K562 (cell line): ENCODE measurements around the gene GYS1. TPM values are rescaled to one million over a fixed set of nuclear protein-coding genes. Genes with fewer than 3 reads are reported as not detected.

Source experiments
- CEBPG ChIP-seq, 3 experiments: fragments of 200-800 bp in 1 of 3; sonication (Bioruptor generic) in 1 of 3; sonication (generic) in 1 of 3; formaldehyde crosslinking in 1 of 3; IDR thresholded peaks in 2 of 3; conservative IDR thresholded peaks in 1 of 3; 2 replicates each; pipeline versions ENCODE4 v1.6.1 to v1.8.0; 2016 to 2022; ENCODE audit warnings: missing compliant biosample characterization in 2 of 3, missing genetic modification characterization in 2 of 3, mild to moderate bottlenecking in 1 of 3, missing genetic modification reagents in 1 of 3
- CREB1 ChIP-seq, 2 experiments: sonication (generic) in 1 of 2; formaldehyde crosslinking in 1 of 2; IDR thresholded peaks; 2 replicates each; pipeline versions ENCODE4 v1.6.1 to v1.8.0; 2012 to 2022; ENCODE audit warnings: inconsistent platforms in 1 of 2, mild to moderate bottlenecking in 1 of 2, missing genetic modification reagents in 1 of 2, moderate library complexity in 1 of 2
- DIDO1 ChIP-seq: fragments of 450-650 bp; IDR thresholded peaks from 2 replicates; pipeline ENCODE4 v1.6.1; 2016; ENCODE audit warnings: low read depth, missing biosample characterization, missing genetic modification characterization
- EGR1 ChIP-seq: fragments of 450-650 bp; conservative IDR thresholded peaks from 2 replicates; pipeline ENCODE4 v1.6.1; 2017; ENCODE audit warnings: mild to moderate bottlenecking
- FOXK1 ChIP-seq: sonication (generic); formaldehyde crosslinking; IDR thresholded peaks from 2 replicates; pipeline ENCODE4 v1.8.0; 2022; ENCODE audit warnings: missing genetic modification reagents, mild to moderate bottlenecking, borderline replicate concordance
- KAT2B ChIP-seq: IDR thresholded peaks from one replicate; pipeline ENCODE4 v1.6.1; 2012; ENCODE audit warnings: low read depth, mild to moderate bottlenecking, control low read depth, inconsistent platforms, low read length, moderate library complexity
- NFIC ChIP-seq: fragments of 450-650 bp; IDR thresholded peaks from 2 replicates; pipeline ENCODE4 v1.6.1; 2017; ENCODE audit warnings: mild to moderate bottlenecking, inconsistent platforms
- PHB2 ChIP-seq: fragments of 450-650 bp; IDR thresholded peaks from 2 replicates; pipeline ENCODE4 v1.6.1; 2017; ENCODE audit warnings: low read depth
- POLR2A ChIP-seq: fragments of 450-650 bp; conservative IDR thresholded peaks from 2 replicates; pipeline ENCODE4 v1.6.1; 2016
- SMARCB1 ChIP-seq: IDR thresholded peaks from 2 replicates; pipeline ENCODE4 v1.6.1; 2011; ENCODE audit warnings: improper control_type of control experiment, low read depth; ENCODE audit not compliant: insufficient read length
- SRSF7 ChIP-seq: fragments of 200-400 bp; formaldehyde crosslinking; optimal IDR thresholded peaks from 2 replicates; pipeline ENCODE3; 2017; ENCODE audit warnings: mild to moderate bottlenecking, low read depth, low read length
- TCFL5 ChIP-seq: fragments of 250-450 bp; sonication (Bioruptor Pico); conservative IDR thresholded peaks from 2 replicates; pipeline ENCODE4 v1.6.1; 2021; ENCODE audit warnings: mild to moderate bottlenecking, moderate library complexity, matching md5 sums
- U2AF2 ChIP-seq: fragments of 200-400 bp; formaldehyde crosslinking; optimal IDR thresholded peaks from 2 replicates; pipeline ENCODE3; 2017; ENCODE audit warnings: low read depth, mild to moderate bottlenecking, low read length
- ZNF140 ChIP-seq: fragments of 250-450 bp; sonication (Bioruptor Pico); IDR thresholded peaks from 2 replicates; pipeline ENCODE4 v1.8.0; 2021; ENCODE audit warnings: moderate library complexity, mild to moderate bottlenecking, inconsistent platforms
- ZNF354B ChIP-seq: fragments of 250-450 bp; sonication (Bioruptor Pico); IDR thresholded peaks from 2 replicates; pipeline ENCODE4 v1.4.0; 2020
- ZSCAN32 ChIP-seq: fragments of 450-650 bp; formaldehyde crosslinking; IDR thresholded peaks from 2 replicates; pipeline ENCODE4 v1.4.0; 2020; ENCODE audit warnings: mild to moderate bottlenecking, moderate library complexity
- polyA plus RNA-seq, 8 experiments: library from polyadenylated mRNA; depleted of rRNA in 4 of 8; stranded (reverse) in 5 of 8; unstranded in 3 of 8; fragments of >200 nt; fragmentation: Nextera tagmentation in 2 of 8; fragmentation: Illumina TruSeq in 1 of 8; extraction: Ambion mirVana in 2 of 8; extraction: Trizol in 1 of 8; gene quantifications; 2 replicates each; pipeline versions ENCODE4 v1.2.1 to v1.2.3, GENCODE V29; 2011 to 2014; ENCODE audit warnings: inconsistent platforms in 1 of 8, missing spikeins in 1 of 8
- total RNA-seq, 7 experiments: library from RNA; depleted of rRNA in 6 of 7; stranded (reverse); fragments of >200 nt in 6 of 7; fragmentation: Illumina TruSeq in 2 of 7; extraction: Trizol in 2 of 7; gene quantifications; 2 replicates each; pipeline versions ENCODE4 v1.2.1 to v1.2.3, GENCODE V29; 2011 to 2021; ENCODE audit warnings: low replicate concordance in 1 of 7
- TF ChIP-seq, protein P1 (sequence below): fragments of 250-450 bp; sonication (Bioruptor Pico); IDR thresholded peaks from 2 replicates; pipeline ENCODE4 v1.5.0; 2021; ENCODE audit warnings: mild to moderate bottlenecking, moderate library complexity
- TF ChIP-seq, protein P2 (sequence below), 2 experiments: fragments of 450-650 bp in 1 of 2; sonication (generic) in 1 of 2; formaldehyde crosslinking in 1 of 2; IDR thresholded peaks in 1 of 2; conservative IDR thresholded peaks in 1 of 2; 2 replicates each; pipeline versions ENCODE4 v1.6.1 to v1.8.1; 2016 to 2023; ENCODE audit warnings: mild to moderate bottlenecking in 2 of 2, moderate library complexity in 2 of 2, inconsistent platforms in 1 of 2, missing genetic modification reagents in 1 of 2
- TF ChIP-seq, protein P3 (sequence below): fragments of 450-650 bp; IDR thresholded peaks from 2 replicates; pipeline ENCODE4 v1.6.1; 2016; ENCODE audit warnings: antibody characterized with exemption

Gene GYS1
- total and polyA plus RNA-seq, 9 of the 15 experiments (the other 6 are each of a cell fraction or from before 2014, with no cell fraction given): 1.9 to 31.1 (median 15.2) TPM

DNA sequence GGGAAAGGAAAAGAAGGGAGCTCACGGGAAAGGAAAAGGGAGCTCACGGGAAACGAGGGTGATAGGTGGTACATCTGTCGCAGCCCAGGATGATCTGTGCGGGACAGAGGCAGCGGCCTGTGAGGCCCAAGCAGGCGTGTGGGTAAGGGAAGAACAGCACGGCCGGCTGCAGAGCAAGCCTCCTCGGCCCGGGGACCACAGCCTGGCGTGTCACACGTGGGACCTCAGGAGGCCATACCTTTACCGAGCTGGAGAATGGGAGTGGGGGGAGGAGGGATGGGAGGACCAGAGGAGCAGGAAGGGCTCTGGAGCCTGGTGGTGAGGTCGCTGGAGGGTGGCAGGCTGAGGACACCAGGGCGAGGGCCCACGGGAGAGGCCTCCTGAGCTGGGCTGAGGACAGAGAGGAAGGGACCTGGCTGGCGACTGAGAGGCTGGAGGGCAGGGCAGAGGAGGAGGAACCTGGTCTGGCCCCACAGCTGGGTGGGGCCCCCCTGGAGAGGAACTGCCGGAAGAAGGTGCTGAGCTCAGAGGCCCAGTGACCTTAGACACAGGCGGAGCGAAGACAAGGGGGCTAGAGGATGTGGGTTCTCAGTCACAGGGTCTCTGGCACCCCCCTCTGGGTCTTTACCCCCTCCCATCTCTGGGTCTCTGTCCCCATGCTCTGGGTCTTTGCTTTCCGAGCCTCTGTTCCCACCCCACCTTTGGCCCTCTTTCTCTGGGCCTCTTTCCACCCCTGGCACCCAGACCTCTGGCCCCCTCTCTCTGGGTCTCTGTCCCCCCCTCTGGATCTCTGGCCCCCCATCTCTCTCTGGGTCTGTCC lies 30.9 kb downstream of the GYS1 start (continued):
- TF ChIP-seq, protein P1, sequence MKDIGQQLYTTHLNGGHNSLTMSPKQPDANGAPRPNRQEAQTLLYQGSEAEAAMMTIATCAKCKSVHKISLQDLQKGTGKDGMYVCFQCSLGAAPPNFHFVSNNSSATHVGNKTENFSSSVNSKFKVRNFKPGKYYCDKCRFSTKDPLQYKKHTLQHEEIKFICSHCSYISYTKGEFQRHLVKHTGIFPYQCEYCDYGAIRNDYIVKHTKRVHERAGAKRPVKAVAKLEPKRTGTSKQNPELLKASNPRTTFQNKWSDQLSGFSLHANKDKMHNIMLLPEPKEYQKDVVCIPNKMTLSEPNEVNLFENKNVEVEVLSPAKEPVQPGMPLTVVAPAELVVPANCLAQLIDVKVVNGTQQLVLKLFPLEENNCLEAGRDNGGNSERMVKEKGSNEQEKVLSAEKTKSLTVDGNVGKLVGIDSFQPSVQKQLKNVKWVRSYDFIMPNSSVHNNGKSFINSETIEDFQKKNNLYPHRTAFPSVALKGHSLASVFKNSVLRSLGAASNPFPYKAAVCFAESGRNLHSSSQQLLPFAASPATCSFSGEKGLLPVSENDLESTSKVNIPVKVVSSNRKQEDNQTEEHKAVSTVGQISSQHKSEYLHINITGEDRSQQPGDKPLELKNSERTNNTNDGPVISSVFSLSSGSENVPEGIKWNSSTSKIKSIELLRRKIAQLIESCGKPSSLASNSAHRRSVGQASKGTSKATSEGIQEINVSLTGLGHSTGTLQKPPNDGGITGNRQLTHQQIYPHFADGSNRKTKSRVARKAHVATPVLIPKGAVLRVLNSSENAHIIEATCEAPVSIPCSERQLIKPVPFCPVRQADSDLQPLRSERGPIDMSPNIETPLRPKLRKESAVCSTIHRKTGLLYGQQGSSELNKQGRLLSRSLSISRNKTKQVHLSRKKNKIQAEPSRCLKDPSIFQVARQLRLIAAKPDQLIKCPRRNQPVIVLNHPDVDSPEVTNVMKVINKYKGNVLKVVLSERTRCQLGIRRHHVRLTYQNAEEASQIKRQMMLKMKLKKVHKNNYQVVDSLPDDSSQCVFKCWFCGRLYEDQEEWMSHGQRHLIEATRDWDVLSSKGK: no peak
- TF ChIP-seq PHB2 (no peak), ZNF354B (CRISPR knock-in tag) (no peak), U2AF2 (no peak), FOXK1 (CRISPR knock-in tag) (no peak), CREB1 (IDR thresholded peaks at IDR 0.05) (no peak), CREB1 (CRISPR knock-in tag; IDR thresholded peaks at IDR 0.05) (no peak), KAT2B (no peak), DIDO1 (no peak), ZNF140 (CRISPR knock-in tag) (no peak), ZSCAN32 (CRISPR knock-in tag) (no peak), TCFL5 (no peak), SRSF7 (no peak), SMARCB1 (no peak), POLR2A (peak; percentile 90), EGR1 (no peak), CEBPG (CRISPR knock-in tag; IDR thresholded peaks at IDR 0.05) (no peak), CEBPG (tag; conservative IDR thresholded peaks at IDR 0.05 in 1 of 2, IDR thresholded peaks at IDR 0.05 in 1 of 2) (no peak), NFIC (peak; percentile 11; the same call in 1 of the 2 replicates)
- TF ChIP-seq, protein P2, sequence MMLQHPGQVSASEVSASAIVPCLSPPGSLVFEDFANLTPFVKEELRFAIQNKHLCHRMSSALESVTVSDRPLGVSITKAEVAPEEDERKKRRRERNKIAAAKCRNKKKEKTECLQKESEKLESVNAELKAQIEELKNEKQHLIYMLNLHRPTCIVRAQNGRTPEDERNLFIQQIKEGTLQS (IDR thresholded peaks at IDR 0.05): peak; percentile 20; the same call in 1 of the 2 replicates
- TF ChIP-seq, protein P2 (CRISPR knock-in tag; conservative IDR thresholded peaks at IDR 0.05): no peak
- TF ChIP-seq, protein P3, sequence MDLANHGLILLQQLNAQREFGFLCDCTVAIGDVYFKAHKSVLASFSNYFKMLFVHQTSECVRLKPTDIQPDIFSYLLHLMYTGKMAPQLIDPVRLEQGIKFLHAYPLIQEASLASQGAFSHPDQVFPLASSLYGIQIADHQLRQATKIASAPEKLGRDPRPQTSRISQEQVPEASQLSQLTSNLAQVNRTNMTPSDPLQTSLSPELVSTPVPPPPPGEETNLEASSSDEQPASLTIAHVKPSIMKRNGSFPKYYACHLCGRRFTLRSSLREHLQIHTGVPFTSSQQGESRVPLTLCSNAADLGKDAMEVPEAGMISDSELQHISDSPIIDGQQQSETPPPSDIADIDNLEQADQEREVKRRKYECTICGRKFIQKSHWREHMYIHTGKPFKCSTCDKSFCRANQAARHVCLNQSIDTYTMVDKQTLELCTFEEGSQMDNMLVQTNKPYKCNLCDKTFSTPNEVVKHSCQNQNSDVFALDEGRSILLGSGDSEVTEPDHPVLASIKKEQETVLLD: no peak
